ENCODE data around the gene OPA1.

DNA sequence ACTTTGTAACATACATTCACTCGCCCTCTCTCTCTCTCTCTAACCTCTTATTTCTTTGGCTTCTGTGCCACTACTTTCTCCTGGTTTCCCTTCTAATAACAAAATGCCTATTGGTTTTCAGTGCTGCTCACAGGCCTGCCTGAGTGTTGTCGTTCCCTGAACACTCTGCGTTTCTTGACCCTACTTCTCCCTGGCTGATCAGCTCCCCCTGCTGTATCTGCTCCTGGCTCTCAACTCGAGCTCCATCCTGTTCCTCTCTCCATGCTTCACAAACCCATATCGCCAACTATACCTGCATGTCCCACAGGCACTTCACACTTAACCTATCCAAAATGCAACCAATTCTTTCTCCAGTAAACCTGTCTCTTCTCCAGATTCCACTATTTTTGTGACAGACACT, 111.4 kb downstream of the OPA1 start:
- TF ChIP-seq, protein P1, sequence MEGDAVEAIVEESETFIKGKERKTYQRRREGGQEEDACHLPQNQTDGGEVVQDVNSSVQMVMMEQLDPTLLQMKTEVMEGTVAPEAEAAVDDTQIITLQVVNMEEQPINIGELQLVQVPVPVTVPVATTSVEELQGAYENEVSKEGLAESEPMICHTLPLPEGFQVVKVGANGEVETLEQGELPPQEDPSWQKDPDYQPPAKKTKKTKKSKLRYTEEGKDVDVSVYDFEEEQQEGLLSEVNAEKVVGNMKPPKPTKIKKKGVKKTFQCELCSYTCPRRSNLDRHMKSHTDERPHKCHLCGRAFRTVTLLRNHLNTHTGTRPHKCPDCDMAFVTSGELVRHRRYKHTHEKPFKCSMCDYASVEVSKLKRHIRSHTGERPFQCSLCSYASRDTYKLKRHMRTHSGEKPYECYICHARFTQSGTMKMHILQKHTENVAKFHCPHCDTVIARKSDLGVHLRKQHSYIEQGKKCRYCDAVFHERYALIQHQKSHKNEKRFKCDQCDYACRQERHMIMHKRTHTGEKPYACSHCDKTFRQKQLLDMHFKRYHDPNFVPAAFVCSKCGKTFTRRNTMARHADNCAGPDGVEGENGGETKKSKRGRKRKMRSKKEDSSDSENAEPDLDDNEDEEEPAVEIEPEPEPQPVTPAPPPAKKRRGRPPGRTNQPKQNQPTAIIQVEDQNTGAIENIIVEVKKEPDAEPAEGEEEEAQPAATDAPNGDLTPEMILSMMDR (IDR thresholded peaks at IDR 0.05) = no peak
- no peak for TF ChIP-seq POLR2A (IDR thresholded peaks at IDR 0.05)
